B cell (primary cell): ENCODE results near the gene CWC25. TPM values are rescaled to one million over a fixed set of nuclear protein-coding genes. Genes with fewer than 3 reads are reported as not detected.
A peak's percentile ranks its signal among the peaks of the same experiment; 100 is the strongest.

Source experiments
- ATAC-seq: fragments of 200-7000 bp; cut with Tn5 transposase; one replicate; pipeline ENCODE4 v1.10.0; 2021; ENCODE audit warnings: low read depth, mild to moderate bottlenecking, moderate number of reproducible peaks, moderate library complexity
- CTCF ChIA-PET: fragments of 350-600 bp; sonication (Branson Sonifier 250); formaldehyde crosslinking; loops from one replicate; lab custom pipeline; 2021; ENCODE audit warnings: antibody characterized with exemption, inconsistent platforms; lab: Charles Lee
- POLR2A ChIA-PET: fragments of 350-600 bp; sonication (Branson Sonifier 250); formaldehyde crosslinking; loops from one replicate; lab custom pipeline; 2021; ENCODE audit warnings: antibody characterized with exemption; lab: Charles Lee
- DNase-seq: peaks from one replicate; pipeline ENCODE4 v3.0.0; 2013
- H2AFZ ChIP-seq: 2 replicates; pipeline ENCODE4 v1.6.1; 2012; ENCODE audit warnings: mild to moderate bottlenecking, low read depth, low read length; ENCODE audit not compliant: insufficient read depth, poor library complexity, severe bottlenecking
- H3K27ac ChIP-seq, 2 donors: 1 replicate in 1 of 2; 2 replicates in 1 of 2; pipeline ENCODE4 v1.5.1; 2012 to 2013; ENCODE audit warnings: low read length in 2 of 2, mild to moderate bottlenecking in 2 of 2, moderate library complexity in 1 of 2
- H3K27me3 ChIP-seq, 4 experiments: fragments of 200-600 bp in 1 of 4; sonication (generic) in 1 of 4; replicated peaks in 1 of 4; 1 replicate in 2 of 4; 2 replicates in 2 of 4; pipeline versions ENCODE4 v1.6.1 to v1.7.0; 2013 to 2016; ENCODE audit warnings: low read length in 3 of 4, mild to moderate bottlenecking in 2 of 4, mixed read lengths in 1 of 4, moderate library complexity in 1 of 4; ENCODE audit not compliant: insufficient read depth in 4 of 4, control insufficient read depth in 3 of 4; ENCODE audit errors: control extremely low read depth in 1 of 4
- H3K36me3 ChIP-seq, 2 experiments: replicated peaks in 1 of 2; 1 replicate in 1 of 2; 2 replicates in 1 of 2; pipeline versions ENCODE4 v1.6.1 to v1.7.1; 2013; ENCODE audit warnings: low read length in 1 of 2; ENCODE audit not compliant: insufficient read depth in 2 of 2, control insufficient read depth in 1 of 2; ENCODE audit errors: control extremely low read depth in 1 of 2, extremely low read depth in 1 of 2
- H3K4me1 ChIP-seq, 2 donors: fragments of 200-600 bp in 1 of 2; sonication (generic) in 1 of 2; 1 replicate in 1 of 2; 2 replicates in 1 of 2; pipeline versions ENCODE4 v1.5.1 to v1.6.1; 2013 to 2017; ENCODE audit warnings: low read length in 2 of 2; ENCODE audit not compliant: control insufficient read depth in 2 of 2, insufficient read depth in 2 of 2
- H3K4me2 ChIP-seq: replicated peaks from 2 replicates; pipeline ENCODE3; 2012; ENCODE audit warnings: mild to moderate bottlenecking, low read depth, low read length; ENCODE audit not compliant: poor library complexity, severe bottlenecking
- H3K4me3 ChIP-seq, 5 experiments: fragments of 200-600 bp in 1 of 5; sonication (generic) in 1 of 5; 1 replicate in 3 of 5; 2 replicates in 2 of 5; pipeline versions ENCODE4 v1.5.1 to v1.7.0; 2011 to 2016; ENCODE audit warnings: low read length in 4 of 5, mild to moderate bottlenecking in 4 of 5, low read depth in 2 of 5, control low read depth in 1 of 5, moderate library complexity in 1 of 5; ENCODE audit not compliant: insufficient read depth in 1 of 5; ENCODE audit errors: control extremely low read depth in 1 of 5, extremely low read depth in 1 of 5
- H3K79me2 ChIP-seq: fragments of 200-600 bp; sonication (generic); one replicate; pipeline ENCODE4 v1.6.0; 2016; ENCODE audit warnings: low read length; ENCODE audit not compliant: control insufficient read depth, insufficient read depth
- H3K9ac ChIP-seq: fragments of 200-600 bp; sonication (generic); 2 replicates; pipeline ENCODE4 v1.6.1; 2017; ENCODE audit warnings: mild to moderate bottlenecking, low read length, moderate library complexity
- H3K9me3 ChIP-seq, 3 donors: one replicate each; pipeline versions ENCODE4 v1.6.1 to v1.7.1; 2013; ENCODE audit warnings: low read length in 2 of 3; ENCODE audit not compliant: control insufficient read depth in 2 of 3, insufficient read depth in 1 of 3; ENCODE audit errors: control extremely low read depth in 1 of 3
- H4K20me1 ChIP-seq: 2 replicates; pipeline ENCODE4 v1.6.0; 2012; ENCODE audit warnings: mild to moderate bottlenecking, low read length; ENCODE audit not compliant: insufficient read depth, control insufficient read depth, poor library complexity, severe bottlenecking
- H3K27ac Mint-ChIP-seq: one replicate; pipeline ENCODE4 v1.8.0; 2021; ENCODE audit warnings: mixed read lengths
- H3K27me3 Mint-ChIP-seq: one replicate; pipeline ENCODE4 v1.8.0; 2021; ENCODE audit warnings: mixed read lengths
- H3K4me1 Mint-ChIP-seq: one replicate; pipeline ENCODE4 v1.8.0; 2021; ENCODE audit warnings: mixed read lengths
- H3K4me3 Mint-ChIP-seq: one replicate; pipeline ENCODE4 v1.8.0; 2021; ENCODE audit warnings: mixed read lengths
- H3K9me3 Mint-ChIP-seq: one replicate; pipeline ENCODE4 v1.8.0; 2022; ENCODE audit warnings: mixed read lengths; ENCODE audit not compliant: insufficient read depth
- CTCF ChIP-seq: fragments of 200-600 bp; IDR thresholded peaks from one replicate; pipeline ENCODE4 v1.8.0; 2022; ENCODE audit warnings: antibody characterized with exemption, mild to moderate bottlenecking
- EZH2 ChIP-seq: IDR thresholded peaks from 2 replicates; pipeline ENCODE4 v1.6.1; 2012; ENCODE audit warnings: borderline replicate concordance, low read depth, mild to moderate bottlenecking, moderate library complexity, low read length; ENCODE audit not compliant: insufficient read depth, poor library complexity, severe bottlenecking
- WGBS: methylation state at CpG from one replicate; pipeline ENCODE4 v1.1.5; 2013; ENCODE audit warnings: missing lambda C conversion rate; ENCODE audit not compliant: insufficient coverage; 5-methylcytosine and 5-hydroxymethylcytosine counted together
- intact Hi-C: fragments of 100-400 bp; cut with micrococcal nuclease; formaldehyde crosslinking; loops from one replicate; pipeline ENCODE4 v1.10.0; 2022
- polyA plus RNA-seq: library from polyadenylated mRNA; depleted of rRNA; stranded (reverse); fragments of >200 nt; gene quantifications from 2 replicates; pipeline ENCODE4 v1.2.3, GENCODE V29; 2012
- total RNA-seq, 2 donors: library from RNA; stranded (reverse); fragments of 120-200 nt in 1 of 2; gene quantifications; 1 replicate in 1 of 2; 2 replicates in 1 of 2; pipeline versions ENCODE4 v1.2.3 to v1.2.4, GENCODE V29; 2013 to 2022

CWC25 gene
- total and polyA plus RNA-seq, 2 donors (not counting 1 experiment from before 2014, with no cell fraction given) = 39.3 to 40.8 TPM

GRCh38 chr17:38873640-38874380 lies 48.7 kb upstream of the CWC25 start:
- Histone ChIP-seq H3K27me3 (no peaks in the 10 kb centered on the region), H3K79me2 (peaks cover 87% of the 10 kb centered on the region), H3K4me1 (peaks cover 57 to 66% of the 10 kb centered on the region in 2 donors), H3K27ac (peak overlapping the region in 1 of 2 donors; percentile 67), H3K4me2 (peak overlapping the region; percentile 29), H2AFZ (no peak overlapping the region), H3K36me3 (peaks cover 0 to 30% of the 10 kb centered on the region in 2 experiments), H3K9me3 (no peaks in the 10 kb centered on the region), H3K9ac (no peak overlapping the region), H3K4me3 (no peak overlapping the region), H4K20me1 (peaks cover 86% of the 10 kb centered on the region)
- TF ChIP-seq EZH2 (no peak), CTCF (no peak)
- POLR2A ChIA-PET = interaction anchor here (0.6 kb wide), 1 partner anchor 60 kb away, joined by 3 read pairs; no protein-coding TSS in a partner anchor
- intact Hi-C loops = no loop called here
- H3K9me3 Mint-ChIP-seq = no peaks in the 10 kb centered on the region
- ATAC-seq (no peak), DNase-seq (no peak)
- H3K4me1 Mint-ChIP-seq = peaks cover 76% of the 10 kb centered on the region
- peak overlapping the region; percentile 20 for H3K27ac Mint-ChIP-seq
- H3K4me3 Mint-ChIP-seq = peak overlapping the region; percentile 41
- CTCF ChIA-PET = no interaction called here
- no peaks in the 10 kb centered on the region for H3K27me3 Mint-ChIP-seq
- 75% methylated on average over 8 of the region's 9 CpGs for WGBS
